Fibroblast of skin of abdomen (primary cell): ENCODE measurements around the gene DMXL1. TPM values are rescaled to one million over a fixed set of nuclear protein-coding genes. Genes with fewer than 3 reads are reported as not detected.

ENCODE experiments used
- DNase-seq: peaks from one replicate; pipeline ENCODE4 v3.0.0-alpha.2; 2013
- polyA plus RNA-seq, 2 experiments: library from polyadenylated mRNA; unstranded; fragments of 120-200 nt; gene quantifications; one replicate each; pipeline ENCODE4 v1.2.1, GENCODE V29; 2013; ENCODE audit not compliant: insufficient read length in 2 of 2

Gene DMXL1
- 16.6 TPM for polyA plus RNA-seq (2013, experiment 1 of 2; ENCODE audit: insufficient read length)
- polyA plus RNA-seq (2013, experiment 2 of 2; ENCODE audit: insufficient read length): 13.8 TPM

- DNase-seq: peak; percentile 100
Measured at GRCh38 chr5:119070828-119071560, at the start of gene DMXL1. Gene DMXL1 (plus strand): TSS chr5:119071087. CDS start chr5:119071570, 483 bp downstream.

GRCh38 chr5:119021149-119021732 is 49.6 kb upstream of the DMXL1 start:
- no peak for DNase-seq

- peak; percentile 42 for DNase-seq
Measured at GRCh38 chr5:119022017-119022745, 48.7 kb upstream of the DMXL1 start.

GRCh38 chr5:119022773-119023172 is 48.1 kb upstream of the DMXL1 start:
- DNase-seq: no peak

GRCh38 chr5:119028575-119028974 is 42.3 kb upstream of the DMXL1 start:
- peak; percentile 20 for DNase-seq

GRCh38 chr5:119031011-119031886 is 39.6 kb upstream of the DMXL1 start:
- DNase-seq: no peak

- DNase-seq: no peak
Measured at GRCh38 chr5:119031905-119032304, 39.0 kb upstream of the DMXL1 start.

- no peak for DNase-seq
Measured at GRCh38 chr5:119032656-119033055, 38.2 kb upstream of the DMXL1 start.

- DNase-seq: no peak
Measured at GRCh38 chr5:119033135-119033534, 37.8 kb upstream of the DMXL1 start.

GRCh38 chr5:119036101-119036762 is 34.7 kb upstream of the DMXL1 start:
- peak; percentile 75 for DNase-seq

- DNase-seq: no peak
Measured at GRCh38 chr5:119037496-119038215, 33.2 kb upstream of the DMXL1 start.

- no peak for DNase-seq
Measured at GRCh38 chr5:119048246-119048645, 22.6 kb upstream of the DMXL1 start.

GRCh38 chr5:119049824-119050449 is 20.9 kb upstream of the DMXL1 start:
- DNase-seq: peak; percentile 77

GRCh38 chr5:119054101-119054500 is 16.8 kb upstream of the DMXL1 start:
- no peak for DNase-seq

GRCh38 chr5:119055294-119055693 is 15.6 kb upstream of the DMXL1 start:
- DNase-seq: no peak

GRCh38 chr5:119058979-119059529 is 11.8 kb upstream of the DMXL1 start:
- no peak for DNase-seq

- DNase-seq: no peak
Measured at GRCh38 chr5:119059740-119060255, 11.1 kb upstream of the DMXL1 start.

GRCh38 chr5:119063579-119064379 is 7.1 kb upstream of the DMXL1 start:
- no peak for DNase-seq

- DNase-seq: no peak
Measured at GRCh38 chr5:119067450-119067849, 3.4 kb upstream of the DMXL1 start.

- DNase-seq: no peak
Measured at GRCh38 chr5:119070578-119070827, 384 bp upstream of the DMXL1 start.
